Bronchial epithelial cell (primary cell): ENCODE results near the gene SERINC5. TPM values are rescaled to one million over a fixed set of nuclear protein-coding genes. Genes with fewer than 3 reads are reported as not detected.
"Not testable (repeated sequence)": the region's sequence is repeated elsewhere in the genome, so short reads cannot be mapped to it uniquely, and the experiment has no call there.

Experiments
- DNase-seq: peaks from one replicate; pipeline ENCODE4 v3.0.0-alpha.2; 2010; ENCODE audit warnings: low read depth
- FAIRE-seq: peaks from 2 replicates; lab custom pipeline; 2011; peaks lifted over from hg19 to GRCh38; lab: Jason Lieb, UNC
- H3K27me3 ChIP-seq: 2 replicates; pipeline ENCODE4 v1.5.1; 2011; ENCODE audit warnings: low read length; ENCODE audit not compliant: control insufficient read depth, insufficient read depth
- H3K36me3 ChIP-seq: 2 replicates; pipeline ENCODE4 v1.5.1; 2011; ENCODE audit warnings: low read length; ENCODE audit not compliant: control insufficient read depth, insufficient read depth
- H3K4me3 ChIP-seq: 2 replicates; pipeline ENCODE4 v1.5.1; 2011; ENCODE audit warnings: mild to moderate bottlenecking, low read depth, low read length, control low read depth
- total RNA-seq: library from RNA; depleted of rRNA; stranded (reverse); fragments of >200 nt; gene quantifications from 2 replicates; pipeline ENCODE4 v1.2.1, GENCODE V29; 2014
- TF ChIP-seq, protein P1 (sequence below): IDR thresholded peaks from 2 replicates; pipeline ENCODE4 v1.5.1; 2011; ENCODE audit warnings: mild to moderate bottlenecking, moderate library complexity, low read length, control low read depth, inconsistent platforms; ENCODE audit not compliant: insufficient read depth, severe bottlenecking

SERINC5 gene
- total RNA-seq, 1 donor from 2014 or later: 33.4 TPM

DNA sequence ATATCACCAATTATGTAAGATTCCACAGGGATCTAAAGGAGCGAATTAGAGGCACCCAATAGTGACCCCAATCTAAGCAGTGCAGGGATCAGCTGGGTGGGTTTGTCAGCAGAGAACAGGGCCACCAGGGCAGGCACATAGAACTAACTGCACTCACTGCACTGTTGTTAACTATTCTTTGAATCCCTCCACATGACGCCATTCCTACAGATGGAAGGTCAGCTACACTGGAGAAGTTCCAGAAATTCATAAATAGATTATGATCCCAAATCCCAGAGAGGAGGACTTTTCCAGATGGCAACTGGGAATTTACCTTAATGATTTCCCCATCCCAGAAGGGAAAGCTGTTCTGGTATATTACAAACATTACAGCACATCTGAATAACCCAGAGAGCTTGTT lies 136.5 kb downstream of the SERINC5 start:
- FAIRE-seq (no peak), DNase-seq (no peak)
- no peaks in the 10 kb centered on the region for H3K27me3 ChIP-seq
- TF ChIP-seq, protein P1, sequence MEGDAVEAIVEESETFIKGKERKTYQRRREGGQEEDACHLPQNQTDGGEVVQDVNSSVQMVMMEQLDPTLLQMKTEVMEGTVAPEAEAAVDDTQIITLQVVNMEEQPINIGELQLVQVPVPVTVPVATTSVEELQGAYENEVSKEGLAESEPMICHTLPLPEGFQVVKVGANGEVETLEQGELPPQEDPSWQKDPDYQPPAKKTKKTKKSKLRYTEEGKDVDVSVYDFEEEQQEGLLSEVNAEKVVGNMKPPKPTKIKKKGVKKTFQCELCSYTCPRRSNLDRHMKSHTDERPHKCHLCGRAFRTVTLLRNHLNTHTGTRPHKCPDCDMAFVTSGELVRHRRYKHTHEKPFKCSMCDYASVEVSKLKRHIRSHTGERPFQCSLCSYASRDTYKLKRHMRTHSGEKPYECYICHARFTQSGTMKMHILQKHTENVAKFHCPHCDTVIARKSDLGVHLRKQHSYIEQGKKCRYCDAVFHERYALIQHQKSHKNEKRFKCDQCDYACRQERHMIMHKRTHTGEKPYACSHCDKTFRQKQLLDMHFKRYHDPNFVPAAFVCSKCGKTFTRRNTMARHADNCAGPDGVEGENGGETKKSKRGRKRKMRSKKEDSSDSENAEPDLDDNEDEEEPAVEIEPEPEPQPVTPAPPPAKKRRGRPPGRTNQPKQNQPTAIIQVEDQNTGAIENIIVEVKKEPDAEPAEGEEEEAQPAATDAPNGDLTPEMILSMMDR: no peak
- H3K4me3 ChIP-seq: no peak overlapping the region
- no peaks in the 10 kb centered on the region for H3K36me3 ChIP-seq

DNA sequence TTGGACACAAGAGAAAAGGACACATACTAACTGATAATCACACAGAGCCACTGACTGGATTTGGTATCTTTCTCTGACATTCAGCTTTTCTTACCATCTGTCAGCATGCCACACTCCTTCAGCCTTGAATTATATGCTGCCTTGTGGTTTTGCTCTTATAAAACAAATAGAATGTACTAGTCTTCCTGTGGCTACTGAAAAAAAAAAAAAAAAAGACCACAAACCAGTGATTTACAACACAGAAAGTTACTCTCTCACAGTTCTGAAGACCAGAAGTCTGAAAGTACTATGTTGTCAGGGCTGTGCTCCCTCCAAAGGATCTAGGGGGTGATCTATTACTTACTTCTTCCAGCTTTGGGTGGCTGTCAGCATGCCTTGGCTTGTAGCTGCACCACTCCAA lies 138.4 kb downstream of the SERINC5 start:
- TF ChIP-seq, protein P1: no peak
- FAIRE-seq (no peak), DNase-seq (no peak)
- Histone ChIP-seq H3K27me3 (no peaks in the 10 kb centered on the region), H3K36me3 (no peaks in the 10 kb centered on the region), H3K4me3 (no peak overlapping the region)

DNA sequence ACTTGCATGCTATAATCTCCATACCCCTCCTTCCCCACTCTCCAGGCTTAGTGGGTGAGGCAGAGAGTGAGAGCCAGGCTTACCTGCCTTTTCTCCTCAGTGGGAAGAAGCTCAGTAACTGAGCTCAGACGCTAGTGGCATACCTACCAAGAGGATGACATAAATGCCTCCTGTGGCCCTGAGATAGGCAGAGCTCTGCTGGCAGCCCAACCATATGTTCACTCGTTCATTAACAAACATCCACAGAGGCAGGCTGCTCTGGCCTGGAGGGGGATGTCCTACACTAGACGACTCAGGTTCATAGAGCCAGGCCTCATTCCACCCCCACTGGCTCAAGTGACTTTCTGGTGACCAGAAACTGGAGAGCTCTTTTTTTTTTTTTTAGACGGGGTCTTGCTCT lies 139.4 kb downstream of the SERINC5 start:
- Histone ChIP-seq H3K4me3 (no peak overlapping the region), H3K27me3 (no peaks in the 10 kb centered on the region), H3K36me3 (no peaks in the 10 kb centered on the region)
- TF ChIP-seq, protein P1: no peak
- FAIRE-seq: no peak
- DNase-seq: no peak

DNA sequence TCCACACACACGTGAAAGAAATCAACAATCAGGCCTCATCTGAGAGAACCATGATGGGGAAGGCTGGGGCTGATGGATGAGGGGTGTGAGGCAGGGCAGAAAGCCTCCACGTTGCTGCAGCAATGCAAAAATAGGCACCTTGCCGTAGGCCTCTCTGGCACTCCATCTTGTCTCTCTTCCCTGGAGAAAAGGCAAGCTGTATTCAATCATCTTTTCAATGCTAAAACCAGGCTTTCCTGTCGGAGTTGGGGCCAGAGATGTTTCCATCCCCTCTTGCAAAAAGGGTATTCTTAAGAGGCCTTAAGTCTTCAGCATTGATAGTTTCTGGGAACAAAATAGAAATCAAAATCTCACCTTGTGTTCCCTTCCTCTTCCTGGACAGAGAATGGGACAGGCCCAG lies 139.8 kb downstream of the SERINC5 start:
- FAIRE-seq (no peak), DNase-seq (no peak)
- TF ChIP-seq, protein P1: no peak
- H3K27me3 ChIP-seq: no peaks in the 10 kb centered on the region
- no peak overlapping the region for H3K4me3 ChIP-seq
- no peaks in the 10 kb centered on the region for H3K36me3 ChIP-seq

DNA sequence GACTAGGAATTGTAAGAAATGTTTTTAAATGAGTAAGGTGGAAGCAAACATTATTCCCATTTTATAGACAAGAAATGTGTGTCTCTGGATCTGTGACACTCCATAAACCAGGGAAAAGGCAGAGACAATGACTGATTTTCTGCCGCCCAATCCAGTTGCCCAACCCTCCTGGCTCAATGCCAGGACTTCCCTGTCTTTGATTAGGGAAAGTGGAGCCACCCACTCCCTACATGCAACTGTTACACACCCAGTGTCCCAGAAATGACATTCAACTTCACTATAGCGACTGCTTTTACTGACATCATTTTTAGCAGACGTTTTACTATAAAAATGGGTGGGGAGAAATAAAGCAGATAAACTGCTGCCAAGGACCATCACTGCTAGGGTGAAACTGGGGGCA lies 141.0 kb downstream of the SERINC5 start:
- Histone ChIP-seq H3K4me3 (no peak overlapping the region), H3K36me3 (no peaks in the 10 kb centered on the region), H3K27me3 (peaks cover 2% of the 10 kb centered on the region)
- DNase-seq: no peak
- no peak for FAIRE-seq
- TF ChIP-seq, protein P1: no peak

DNA sequence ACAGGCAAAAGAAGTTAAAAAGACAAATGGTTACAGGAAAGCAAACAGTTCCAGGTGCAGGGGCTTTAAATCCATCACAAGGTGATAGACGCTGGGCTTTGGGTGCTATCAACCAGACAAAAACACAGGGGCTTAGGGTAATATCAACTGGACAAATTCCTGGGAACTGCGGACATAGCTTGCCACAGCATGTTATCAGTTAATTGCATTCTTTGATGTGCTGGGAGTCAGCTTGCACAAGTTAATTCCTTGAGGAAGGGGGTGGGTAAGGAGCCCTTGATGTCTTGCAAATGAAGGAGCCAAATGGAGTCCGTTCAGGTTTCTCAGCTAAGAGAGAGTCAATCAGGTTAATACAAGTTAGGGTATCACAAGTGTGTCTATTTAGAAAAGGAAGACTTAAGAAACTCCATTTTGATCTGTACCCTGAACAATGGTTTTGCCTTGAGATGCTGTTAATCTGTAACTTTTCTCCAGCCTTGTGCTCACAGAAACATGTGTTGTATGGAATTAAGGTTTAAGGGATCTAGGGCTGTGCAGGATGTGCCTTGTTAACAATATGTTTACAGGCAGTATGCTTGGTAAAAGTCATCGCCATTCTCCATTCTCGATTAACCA lies 144.4 kb downstream of the SERINC5 start:
- FAIRE-seq: not testable (repeated sequence)

More for the DNA sequence above, 144.4 kb downstream of the SERINC5 start:
- not testable (repeated sequence) for H3K27me3 ChIP-seq, DNase-seq, H3K36me3 ChIP-seq, H3K4me3 ChIP-seq
